HepG2 (cell line): ENCODE data around the gene TAMALIN. TPM values are rescaled to one million over a fixed set of nuclear protein-coding genes. Genes with fewer than 3 reads are reported as not detected.

Experiments
- ARID2 ChIP-seq: sonication (generic); formaldehyde crosslinking; IDR thresholded peaks from 2 replicates; pipeline ENCODE4 v1.8.1; 2022; ENCODE audit warnings: mild to moderate bottlenecking, missing genetic modification reagents, borderline replicate concordance
- ATF6 ChIP-seq: sonication (generic); formaldehyde crosslinking; conservative IDR thresholded peaks from 2 replicates; pipeline ENCODE4 v1.4.0; 2020; ENCODE audit warnings: missing genetic modification reagents
- EEA1 ChIP-seq: sonication (generic); formaldehyde crosslinking; IDR thresholded peaks from 2 replicates; pipeline ENCODE4 v1.5.1; 2020; ENCODE audit warnings: mild to moderate bottlenecking, missing genetic modification reagents, borderline replicate concordance
- ELF1 ChIP-seq: sonication (generic); formaldehyde crosslinking; IDR thresholded peaks from 2 replicates; pipeline ENCODE4 v1.4.0; 2020; ENCODE audit warnings: missing genetic modification reagents
- HOXA9 ChIP-seq: sonication (generic); formaldehyde crosslinking; IDR thresholded peaks from 2 replicates; pipeline ENCODE4 v1.8.1; 2022; ENCODE audit warnings: missing genetic modification reagents, mild to moderate bottlenecking, moderate library complexity, borderline replicate concordance
- MAFF ChIP-seq: IDR thresholded peaks from 2 replicates; pipeline ENCODE4 v1.6.1; 2011; ENCODE audit warnings: low read depth, low read length, improper control_type of control experiment
- PATZ1 ChIP-seq: sonication (generic); formaldehyde crosslinking; IDR thresholded peaks from 2 replicates; pipeline ENCODE4 v1.4.0; 2020; ENCODE audit warnings: missing genetic modification reagents
- SKIL ChIP-seq: sonication (generic); formaldehyde crosslinking; IDR thresholded peaks from 2 replicates; pipeline ENCODE4 v1.8.0; 2022; ENCODE audit warnings: missing genetic modification reagents, mild to moderate bottlenecking, moderate library complexity, borderline replicate concordance
- SMAD1 ChIP-seq: sonication (generic); formaldehyde crosslinking; IDR thresholded peaks from 2 replicates; pipeline ENCODE4 v1.4.0; 2020; ENCODE audit warnings: missing genetic modification reagents, low read depth, mild to moderate bottlenecking, borderline replicate concordance
- SMAD3 ChIP-seq: sonication (generic); formaldehyde crosslinking; IDR thresholded peaks from 2 replicates; pipeline ENCODE4 v1.4.0; 2020; ENCODE audit warnings: missing genetic modification reagents
- ZBTB26 ChIP-seq: IDR thresholded peaks from 2 replicates; pipeline ENCODE4 v1.6.1; 2016; ENCODE audit warnings: missing compliant biosample characterization, missing genetic modification reagents, borderline replicate concordance
- ZNF230 ChIP-seq: sonication (generic); formaldehyde crosslinking; IDR thresholded peaks from 2 replicates; pipeline ENCODE4 v1.4.0; 2020; ENCODE audit warnings: mild to moderate bottlenecking, missing genetic modification reagents
- ZNF232 ChIP-seq: sonication (generic); formaldehyde crosslinking; IDR thresholded peaks from 2 replicates; pipeline ENCODE4 v1.4.0; 2020; ENCODE audit warnings: missing genetic modification reagents, borderline replicate concordance
- ZNF446 ChIP-seq: sonication (generic); formaldehyde crosslinking; IDR thresholded peaks from 2 replicates; pipeline ENCODE4 v1.5.0; 2020; ENCODE audit warnings: mild to moderate bottlenecking, missing genetic modification reagents
- ZNF563 ChIP-seq: sonication (generic); formaldehyde crosslinking; IDR thresholded peaks from 2 replicates; pipeline ENCODE4 v1.8.0; 2022; ENCODE audit warnings: mild to moderate bottlenecking, moderate library complexity, missing genetic modification reagents
- ZNF605 ChIP-seq: sonication (generic); formaldehyde crosslinking; IDR thresholded peaks from 2 replicates; pipeline ENCODE4 v1.8.0; 2022; ENCODE audit warnings: mild to moderate bottlenecking, missing genetic modification reagents
- ZNF691 ChIP-seq: sonication (generic); formaldehyde crosslinking; IDR thresholded peaks from 2 replicates; pipeline ENCODE4 v1.4.0; 2020; ENCODE audit warnings: missing genetic modification reagents, low read depth, mild to moderate bottlenecking, borderline replicate concordance
- ZNF784 ChIP-seq: sonication (generic); formaldehyde crosslinking; IDR thresholded peaks from 2 replicates; pipeline ENCODE4 v1.5.1; 2020; ENCODE audit warnings: missing genetic modification reagents, mild to moderate bottlenecking, borderline replicate concordance
- polyA plus RNA-seq, 8 experiments: library from polyadenylated mRNA; depleted of rRNA in 3 of 8; stranded (reverse) in 7 of 8; unstranded in 1 of 8; fragments of >200 nt; fragmentation: Illumina TruSeq in 4 of 8; extraction: Trizol in 4 of 8; gene quantifications; 2 replicates each; pipeline versions ENCODE4 v1.2.1 to v1.2.3, GENCODE V29; 2011 to 2016; ENCODE audit warnings: low read depth in 4 of 8, missing spikeins in 1 of 8, mixed read lengths in 1 of 8; ENCODE audit not compliant: insufficient read depth in 1 of 8
- total RNA-seq, 5 experiments: library from RNA; depleted of rRNA; stranded (reverse); fragments of >200 nt; fragmentation: Illumina TruSeq; extraction: Trizol; gene quantifications; 2 replicates each; pipeline ENCODE4 v1.2.3, GENCODE V29; 2016; ENCODE audit warnings: low read depth in 1 of 5
- TF ChIP-seq, protein P1 (sequence below): sonication (generic); formaldehyde crosslinking; IDR thresholded peaks from 2 replicates; pipeline ENCODE4 v1.4.0; 2020; ENCODE audit warnings: low read depth, mild to moderate bottlenecking, missing genetic modification reagents

Gene TAMALIN
- total and polyA plus RNA-seq, 2 of the 13 experiments (the other 11 are each of a cell fraction or from before 2014, with no cell fraction given): 2.9 to 10.9 TPM

DNA sequence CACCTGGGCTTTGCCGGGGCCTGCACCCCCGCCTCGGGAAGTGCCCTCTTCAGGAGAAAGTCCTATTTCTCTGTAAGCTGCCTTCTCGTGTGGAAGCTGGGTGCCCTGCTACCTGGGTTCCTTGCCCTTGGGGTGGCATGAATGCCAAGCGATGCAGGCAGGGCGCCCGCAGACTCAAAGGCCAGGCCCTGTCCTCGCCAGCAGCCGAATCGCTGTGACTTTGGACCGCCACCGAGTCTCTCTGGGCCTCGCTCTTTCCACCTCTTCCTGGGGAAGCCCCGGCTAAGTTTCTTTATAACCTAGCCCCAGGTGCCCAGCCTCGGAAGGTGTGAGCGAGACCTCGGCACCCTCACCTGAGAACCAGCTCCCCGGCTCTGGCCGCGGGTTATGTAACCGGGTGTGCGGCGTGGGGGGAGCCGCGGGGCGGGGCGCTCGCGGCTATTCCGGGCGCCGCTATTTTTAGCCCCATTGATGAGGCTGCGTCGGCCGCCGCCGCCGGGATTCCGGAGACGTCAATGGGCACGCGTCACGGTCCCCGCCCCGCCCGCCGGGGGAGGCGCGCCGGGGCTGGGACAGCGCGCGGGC lies 29.9 kb downstream of the TAMALIN start (continued):
- TF ChIP-seq ZNF232 (no peak), PATZ1 (CRISPR knock-in tag) (peak; percentile 92), ZNF691 (0 out of 2 replicates have a peak, but pooled peaks have one; percentile 18), ARID2 (CRISPR knock-in tag) (no peak), EEA1 (CRISPR knock-in tag) (no peak), SKIL (peak; percentile 75), ZNF605 (CRISPR knock-in tag) (peak; percentile 28; the same call in 1 of the 2 replicates), ZNF446 (no peak), ZNF563 (CRISPR knock-in tag) (no peak), ZNF230 (CRISPR knock-in tag) (no peak), ZNF784 (CRISPR knock-in tag) (no peak), HOXA9 (CRISPR knock-in tag) (no peak), SMAD1 (no peak), ZBTB26 (no peak), ELF1 (CRISPR knock-in tag) (0 out of 2 replicates have a peak, but pooled peaks have one; percentile 18), MAFF (no peak), ATF6 (CRISPR knock-in tag) (no peak), SMAD3 (no peak)
- TF ChIP-seq, protein P1, sequence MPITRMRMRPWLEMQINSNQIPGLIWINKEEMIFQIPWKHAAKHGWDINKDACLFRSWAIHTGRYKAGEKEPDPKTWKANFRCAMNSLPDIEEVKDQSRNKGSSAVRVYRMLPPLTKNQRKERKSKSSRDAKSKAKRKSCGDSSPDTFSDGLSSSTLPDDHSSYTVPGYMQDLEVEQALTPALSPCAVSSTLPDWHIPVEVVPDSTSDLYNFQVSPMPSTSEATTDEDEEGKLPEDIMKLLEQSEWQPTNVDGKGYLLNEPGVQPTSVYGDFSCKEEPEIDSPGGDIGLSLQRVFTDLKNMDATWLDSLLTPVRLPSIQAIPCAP (CRISPR knock-in tag): no peak
